ENCODE measurements around the gene ZNF331.
A peak's percentile ranks its signal among the peaks of the same experiment; 100 is the strongest.

ZNF331 gene

GRCh38 chr19:53518121-53518520, 19.8 kb upstream of the ZNF331 start:
- no peak for DNase-seq (ENCODE audit: low read depth)
- H3K4me3 ChIP-seq (ENCODE audit: low read length), result no peak overlapping the region
- TF ChIP-seq CTCF (IDR thresholded peaks at IDR 0.05; ENCODE audit: insufficient read depth, low read depth, low read length, missing control alignments), result no peak

- no peak for DNase-seq (ENCODE audit: low read depth)
- no peak for TF ChIP-seq CTCF (IDR thresholded peaks at IDR 0.05; ENCODE audit: insufficient read depth, low read depth, low read length, missing control alignments)
- no peak overlapping the region for H3K4me3 ChIP-seq (ENCODE audit: low read length)
Observed at GRCh38 chr19:53518716-53519115, 19.2 kb upstream of the ZNF331 start.

- H3K4me3 ChIP-seq (ENCODE audit: low read length), result no peak overlapping the region
- TF ChIP-seq CTCF (IDR thresholded peaks at IDR 0.05; ENCODE audit: insufficient read depth, low read depth, low read length, missing control alignments), result no peak
- DNase-seq (ENCODE audit: low read depth), result no peak
Observed at GRCh38 chr19:53519446-53519845, 18.5 kb upstream of the ZNF331 start.

- no peak for TF ChIP-seq CTCF (IDR thresholded peaks at IDR 0.05; ENCODE audit: insufficient read depth, low read depth, low read length, missing control alignments)
- DNase-seq (ENCODE audit: low read depth), result no peak
- H3K4me3 ChIP-seq (ENCODE audit: low read length), result peak overlapping the region; percentile 79
Observed at GRCh38 chr19:53520163-53520546, 17.8 kb upstream of the ZNF331 start.

- DNase-seq (ENCODE audit: low read depth), result peak; percentile 98
- TF ChIP-seq CTCF (IDR thresholded peaks at IDR 0.05; ENCODE audit: insufficient read depth, low read depth, low read length, missing control alignments), result no peak
- peak overlapping the region; percentile 79 for H3K4me3 ChIP-seq (ENCODE audit: low read length)
Observed at GRCh38 chr19:53520547-53521372, 17.2 kb upstream of the ZNF331 start.

GRCh38 chr19:53521373-53522202, 16.4 kb upstream of the ZNF331 start:
- DNase-seq (ENCODE audit: low read depth), result no peak
- TF ChIP-seq CTCF (IDR thresholded peaks at IDR 0.05; ENCODE audit: insufficient read depth, low read depth, low read length, missing control alignments), result no peak
- H3K4me3 ChIP-seq (ENCODE audit: low read length), result peak overlapping the region; percentile 79

All from epithelial cell of esophagus (primary cell).